ENCODE measurements around the gene HOXA11.

HOXA11 gene

DNA sequence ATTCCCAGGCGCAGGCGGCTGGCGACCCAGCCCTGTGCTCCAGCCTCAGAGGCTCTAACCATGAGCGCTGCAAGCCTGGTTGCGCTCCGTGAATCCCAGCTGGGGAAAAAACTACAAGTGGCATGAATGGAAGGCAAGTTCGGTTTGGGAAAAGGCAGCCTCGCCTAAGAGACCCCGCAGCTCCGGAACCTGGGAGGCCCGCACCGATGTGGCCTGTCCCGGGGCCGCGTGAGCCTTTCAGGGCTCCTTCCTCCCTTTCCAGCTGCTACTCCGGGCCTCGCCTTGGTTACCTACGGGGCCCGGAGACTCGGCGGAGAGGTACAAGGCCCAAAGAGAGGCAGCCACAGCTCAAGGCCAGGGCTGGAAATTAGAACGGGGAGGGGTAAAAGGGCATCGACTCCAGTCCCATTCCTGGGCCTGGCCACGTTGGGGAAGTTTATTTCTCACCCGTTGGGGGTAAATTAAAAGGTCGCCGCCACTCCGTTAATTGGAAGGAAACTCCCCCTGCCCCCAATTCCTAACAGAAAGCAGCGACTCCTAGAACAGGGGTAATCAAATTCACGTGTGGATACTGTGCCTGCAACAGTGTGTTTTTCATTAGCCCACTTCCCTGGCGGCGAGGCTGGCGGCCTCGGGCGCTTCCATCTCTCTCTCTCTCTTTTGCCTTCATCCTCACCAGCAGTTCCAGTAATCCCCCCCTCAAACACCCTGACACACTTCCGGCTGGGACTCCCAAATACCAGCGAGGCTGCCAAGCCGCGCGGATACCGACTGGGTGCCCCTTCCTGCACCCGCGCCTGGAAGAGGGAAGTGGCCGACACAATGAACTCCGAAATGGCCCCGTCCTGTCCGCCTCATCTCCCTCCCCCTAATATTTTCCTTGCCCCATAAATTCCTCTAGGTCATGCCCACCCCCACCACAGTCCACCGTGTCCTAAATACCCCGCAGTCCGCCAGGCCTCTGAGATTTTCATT is 18.2 kb downstream of the HOXA11 start:
- no peak overlapping the region for H3K4me3 ChIP-seq (ENCODE audit: insufficient read depth, low read depth, low read length)
- H3K9me3 ChIP-seq (ENCODE audit: control insufficient read depth, low read length): no peaks in the 10 kb centered on the region
- no peak overlapping the region for H3K27ac ChIP-seq (ENCODE audit: insufficient read depth, low read depth, low read length, poor library complexity, severe bottlenecking)
- H3K27me3 ChIP-seq (ENCODE audit: control insufficient read depth, insufficient read depth, low read length, poor library complexity, severe bottlenecking): peaks cover 100% of the 10 kb centered on the region
- H3K36me3 ChIP-seq (ENCODE audit: control insufficient read depth, insufficient read depth, low read length): no peaks in the 10 kb centered on the region
- no peaks in the 10 kb centered on the region for H3K4me1 ChIP-seq (ENCODE audit: control insufficient read depth, insufficient read depth, low read length)
- WGBS, 2 experiments: 5% methylated on average over 50 of the region's 50 CpGs

DNA sequence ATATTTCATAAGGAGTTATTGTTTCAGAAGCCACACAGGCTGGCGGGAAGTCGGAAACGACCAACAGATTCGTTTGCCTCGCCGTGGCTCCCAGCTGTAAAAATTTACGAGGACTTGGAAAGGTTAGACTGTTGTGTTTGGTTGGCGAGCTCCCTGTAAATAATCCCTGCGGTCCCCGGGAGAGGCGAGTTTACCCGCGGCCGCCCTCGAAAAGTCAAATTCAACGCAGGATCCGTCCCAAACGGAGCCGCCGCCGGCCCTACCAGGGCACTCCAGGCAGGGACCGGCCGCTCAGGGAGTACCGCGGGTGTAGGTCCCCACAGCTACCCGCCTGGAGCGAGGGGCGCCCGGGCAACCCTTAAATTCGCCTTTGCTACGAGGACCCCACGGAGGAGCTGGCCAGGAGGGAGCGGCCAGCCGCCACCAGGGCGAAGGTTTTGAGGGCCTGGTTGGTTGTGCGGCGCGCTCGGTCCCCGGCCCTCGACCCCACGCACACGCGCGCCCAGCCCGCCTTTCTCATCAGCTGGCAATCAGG is 19.0 kb downstream of the HOXA11 start:
- H3K27me3 ChIP-seq (ENCODE audit: control insufficient read depth, insufficient read depth, low read length, poor library complexity, severe bottlenecking): peaks cover 100% of the 10 kb centered on the region
- no peak overlapping the region for H3K27ac ChIP-seq (ENCODE audit: insufficient read depth, low read depth, low read length, poor library complexity, severe bottlenecking)
- H3K4me3 ChIP-seq (ENCODE audit: insufficient read depth, low read depth, low read length): no peak overlapping the region
- H3K4me1 ChIP-seq (ENCODE audit: control insufficient read depth, insufficient read depth, low read length): no peaks in the 10 kb centered on the region
- H3K9me3 ChIP-seq (ENCODE audit: control insufficient read depth, low read length): no peaks in the 10 kb centered on the region
- no peaks in the 10 kb centered on the region for H3K36me3 ChIP-seq (ENCODE audit: control insufficient read depth, insufficient read depth, low read length)
- WGBS, 2 experiments: 9 to 10% methylated on average over 46 of the region's 46 CpGs

DNA sequence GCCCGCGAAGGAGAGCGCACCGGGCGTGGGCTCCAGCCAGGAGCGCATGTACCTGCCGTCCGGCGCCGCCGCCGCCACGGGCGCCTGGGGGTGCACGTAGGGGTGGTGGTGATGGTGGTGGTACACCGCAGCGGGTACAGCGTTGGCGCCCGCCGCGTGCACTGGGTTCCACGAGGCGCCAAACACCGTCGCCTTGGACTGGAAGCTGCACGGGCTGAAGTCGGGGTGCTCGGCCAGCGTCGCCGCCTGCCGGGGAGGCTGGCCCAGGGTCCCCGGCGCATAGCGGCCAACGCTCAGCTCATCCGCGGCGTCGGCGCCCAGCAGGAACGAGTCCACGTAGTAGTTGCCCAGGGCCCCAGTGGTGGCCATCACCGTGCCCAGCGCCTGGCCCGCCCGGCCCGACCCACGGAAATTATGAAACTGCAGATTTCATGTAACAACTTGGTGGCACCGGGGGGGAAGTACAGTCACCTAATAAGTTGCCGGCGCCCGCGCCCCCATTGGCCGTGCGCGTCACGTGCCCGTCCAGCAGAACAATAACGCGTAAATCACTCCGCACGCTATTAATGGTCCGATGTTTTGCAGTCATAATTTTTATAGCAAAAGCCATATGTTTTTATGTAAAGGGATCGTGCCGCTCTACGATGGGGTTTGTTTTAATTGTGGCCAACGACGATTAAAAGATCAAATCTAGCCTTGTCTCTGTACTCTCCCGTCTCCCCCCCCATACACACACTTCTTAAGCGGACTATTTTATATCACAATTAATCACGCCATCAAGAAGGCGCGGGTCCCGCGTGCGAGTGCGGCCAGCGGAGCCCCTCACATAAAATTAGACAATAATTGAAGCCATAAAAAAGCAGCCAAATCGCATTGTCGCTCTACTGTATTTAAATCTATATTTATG is 19.7 kb downstream of the HOXA11 start, which contains the start of gene HOXA9:
Gene HOXA9 (minus strand): TSS at position 449 of the 907 bp plus-strand sequence. CDS start 80 bp downstream, at position 369.
- Histone ChIP-seq H3K4me3 (ENCODE audit: insufficient read depth, low read depth, low read length) (no peak within 1 kb of the TSS), H3K27me3 (ENCODE audit: control insufficient read depth, insufficient read depth, low read length, poor library complexity, severe bottlenecking) (peaks cover 100% of the 10 kb centered on the region), H3K4me1 (ENCODE audit: control insufficient read depth, insufficient read depth, low read length) (no peaks in the 10 kb centered on the region), H3K36me3 (ENCODE audit: control insufficient read depth, insufficient read depth, low read length) (no peaks in the 10 kb centered on the region), H3K9me3 (ENCODE audit: control insufficient read depth, low read length) (no peaks in the 10 kb centered on the region), H3K27ac (ENCODE audit: insufficient read depth, low read depth, low read length, poor library complexity, severe bottlenecking) (no peak within 1 kb of the TSS)
- WGBS, 2 experiments: 13% methylated on average over 82 of the region's 82 CpGs

DNA sequence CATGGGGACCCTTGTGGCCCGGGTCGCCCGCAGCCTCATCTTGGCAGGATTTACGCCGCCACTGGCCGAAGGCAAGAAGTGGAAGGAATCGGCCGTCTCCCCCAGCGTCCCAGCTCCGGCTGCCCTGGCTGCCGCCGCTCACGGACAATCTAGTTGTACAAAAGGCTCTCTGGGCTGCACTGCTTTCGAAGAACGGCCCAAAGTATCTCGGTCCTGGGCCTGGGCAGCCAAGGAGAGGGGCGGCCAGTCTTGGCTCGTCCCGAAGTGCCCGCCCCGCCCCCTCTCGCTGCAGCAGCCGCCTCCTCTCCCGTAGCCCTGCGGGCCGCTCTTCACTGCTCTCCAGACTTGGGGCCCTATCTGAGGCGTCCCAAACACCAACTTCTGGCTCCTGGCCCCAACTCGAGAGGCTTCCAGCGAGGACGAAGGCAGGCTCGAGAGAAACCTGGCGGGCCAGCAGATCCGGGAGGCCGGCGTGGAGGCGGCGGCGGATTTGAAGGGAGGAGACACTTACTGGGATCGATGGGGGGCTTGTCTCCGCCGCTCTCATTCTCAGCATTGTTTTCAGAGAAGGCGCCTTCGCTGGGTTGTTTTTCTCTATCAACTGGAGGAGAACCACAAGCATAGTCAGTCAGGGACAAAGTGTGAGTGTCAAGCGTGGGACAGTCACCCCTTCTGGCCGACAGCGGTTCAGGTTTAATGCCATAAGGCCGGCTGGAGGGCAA is 20.5 kb downstream of the HOXA11 start:
- Histone ChIP-seq H3K4me1 (ENCODE audit: control insufficient read depth, insufficient read depth, low read length) (no peaks in the 10 kb centered on the region), H3K9me3 (ENCODE audit: control insufficient read depth, low read length) (no peaks in the 10 kb centered on the region), H3K4me3 (ENCODE audit: insufficient read depth, low read depth, low read length) (no peak overlapping the region), H3K27me3 (ENCODE audit: control insufficient read depth, insufficient read depth, low read length, poor library complexity, severe bottlenecking) (peaks cover 100% of the 10 kb centered on the region), H3K27ac (ENCODE audit: insufficient read depth, low read depth, low read length, poor library complexity, severe bottlenecking) (no peak overlapping the region), H3K36me3 (ENCODE audit: control insufficient read depth, insufficient read depth, low read length) (no peaks in the 10 kb centered on the region)
- WGBS, 2 experiments: 2% methylated on average over 47 of the region's 47 CpGs

DNA sequence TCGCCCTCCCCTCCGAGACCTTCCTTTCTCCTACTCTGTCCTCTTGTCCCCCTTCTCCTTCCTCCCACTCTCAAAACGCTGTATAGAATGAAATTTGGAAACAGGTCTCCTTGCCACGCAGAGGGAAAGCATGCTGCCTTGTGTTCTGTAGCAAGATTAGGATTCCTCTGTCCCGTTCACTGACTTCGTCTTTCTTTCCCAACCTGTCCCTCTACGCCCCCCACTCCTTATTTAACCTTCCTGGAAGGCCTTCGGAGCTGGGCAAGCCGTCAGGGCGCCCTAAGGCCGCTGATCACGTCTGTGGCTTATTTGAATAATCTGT is 21.0 kb downstream of the HOXA11 start:
- Histone ChIP-seq H3K9me3 (ENCODE audit: control insufficient read depth, low read length) (no peaks in the 10 kb centered on the region), H3K27me3 (ENCODE audit: control insufficient read depth, insufficient read depth, low read length, poor library complexity, severe bottlenecking) (peaks cover 100% of the 10 kb centered on the region), H3K4me3 (ENCODE audit: insufficient read depth, low read depth, low read length) (no peak overlapping the region), H3K36me3 (ENCODE audit: control insufficient read depth, insufficient read depth, low read length) (no peaks in the 10 kb centered on the region), H3K4me1 (ENCODE audit: control insufficient read depth, insufficient read depth, low read length) (no peaks in the 10 kb centered on the region), H3K27ac (ENCODE audit: insufficient read depth, low read depth, low read length, poor library complexity, severe bottlenecking) (no peak overlapping the region)
- WGBS, 2 experiments: 6 to 8% methylated on average over 12 of the region's 12 CpGs

DNA sequence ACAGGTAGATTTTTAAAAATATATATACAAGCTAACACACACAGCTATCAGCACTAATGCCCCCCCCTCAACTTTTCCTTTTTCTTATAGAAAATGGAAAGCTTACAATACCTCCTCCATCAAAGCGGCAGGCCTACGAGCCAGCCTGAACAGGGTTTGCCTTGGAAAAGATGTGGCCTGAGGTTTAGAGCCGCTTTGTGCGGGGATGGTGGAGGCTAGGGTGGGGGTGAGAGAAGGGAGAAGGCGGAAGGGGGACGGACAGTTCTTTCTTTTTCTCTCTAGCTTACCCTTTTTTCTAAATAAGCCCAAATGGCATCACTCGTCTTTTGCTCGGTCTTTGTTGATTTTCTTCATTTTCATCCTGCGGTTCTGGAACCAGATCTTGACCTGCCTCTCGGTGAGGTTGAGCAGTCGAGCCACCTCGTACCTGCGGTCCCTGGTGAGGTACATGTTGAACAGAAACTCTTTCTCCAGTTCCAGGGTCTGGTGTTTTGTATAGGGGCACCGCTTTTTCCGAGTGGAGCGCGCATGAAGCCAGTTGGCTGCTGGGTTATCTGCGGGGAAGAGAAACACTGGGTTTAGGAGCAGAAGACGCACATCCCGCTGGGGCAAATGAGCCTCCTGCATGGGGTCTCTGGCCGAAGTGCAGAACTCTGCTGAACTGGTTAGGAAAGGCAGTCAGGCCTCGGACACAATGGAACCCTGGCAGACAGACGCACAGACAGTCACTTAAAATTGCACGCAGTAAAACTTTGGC is 21.6 kb downstream of the HOXA11 start:
- Histone ChIP-seq H3K4me3 (ENCODE audit: insufficient read depth, low read depth, low read length) (no peak overlapping the region), H3K27me3 (ENCODE audit: control insufficient read depth, insufficient read depth, low read length, poor library complexity, severe bottlenecking) (peaks cover 100% of the 10 kb centered on the region)
- 17 to 19% methylated on average over 22 to 24 of the region's 24 CpGs for WGBS, 2 experiments

DNA sequence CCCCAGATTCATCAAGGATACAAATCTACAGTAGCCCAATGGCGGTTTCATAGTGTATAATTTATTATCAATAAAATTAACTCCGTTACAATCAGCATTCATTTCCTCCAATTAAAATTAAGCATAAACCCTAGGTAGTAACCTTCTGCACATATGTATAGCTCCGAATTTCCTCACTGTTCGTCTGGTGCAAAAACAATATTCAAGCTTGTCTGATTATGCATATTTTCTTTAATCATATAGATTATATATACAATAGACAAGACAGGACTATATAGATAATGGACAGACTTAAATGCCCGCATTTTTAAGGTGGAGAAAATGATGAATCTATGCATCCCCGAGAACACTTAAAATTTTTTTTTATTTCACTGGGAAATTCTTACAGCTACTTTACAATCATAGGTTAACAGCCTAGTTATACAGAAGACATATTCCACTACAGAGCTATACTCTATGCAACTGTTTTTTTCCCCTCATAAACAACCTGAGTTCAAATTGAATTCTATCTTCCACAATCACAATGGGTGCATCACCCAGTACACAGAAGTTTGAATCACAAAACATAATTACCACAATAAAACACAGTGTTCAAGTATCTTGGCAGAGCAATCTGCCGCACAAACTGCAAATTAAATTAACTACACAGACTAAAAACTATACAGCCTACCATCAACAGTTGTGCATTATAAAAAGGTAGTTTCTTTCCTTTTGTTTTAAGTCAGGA is 22.3 kb downstream of the HOXA11 start:
- WGBS, 2 experiments: 79 to 81% methylated on average over 6 to 7 of the region's 7 CpGs
- Histone ChIP-seq H3K9me3 (ENCODE audit: control insufficient read depth, low read length) (no peaks in the 10 kb centered on the region), H3K4me3 (ENCODE audit: insufficient read depth, low read depth, low read length) (no peak overlapping the region), H3K27ac (ENCODE audit: insufficient read depth, low read depth, low read length, poor library complexity, severe bottlenecking) (no peak overlapping the region), H3K4me1 (ENCODE audit: control insufficient read depth, insufficient read depth, low read length) (no peaks in the 10 kb centered on the region), H3K36me3 (ENCODE audit: control insufficient read depth, insufficient read depth, low read length) (no peaks in the 10 kb centered on the region), H3K27me3 (ENCODE audit: control insufficient read depth, insufficient read depth, low read length, poor library complexity, severe bottlenecking) (peaks cover 100% of the 10 kb centered on the region)

More for the DNA sequence above, 21.6 kb downstream of the HOXA11 start:
- Histone ChIP-seq H3K36me3 (ENCODE audit: control insufficient read depth, insufficient read depth, low read length) (no peaks in the 10 kb centered on the region), H3K4me1 (ENCODE audit: control insufficient read depth, insufficient read depth, low read length) (no peaks in the 10 kb centered on the region), H3K9me3 (ENCODE audit: control insufficient read depth, low read length) (no peaks in the 10 kb centered on the region), H3K27ac (ENCODE audit: insufficient read depth, low read depth, low read length, poor library complexity, severe bottlenecking) (no peak overlapping the region)

DNA sequence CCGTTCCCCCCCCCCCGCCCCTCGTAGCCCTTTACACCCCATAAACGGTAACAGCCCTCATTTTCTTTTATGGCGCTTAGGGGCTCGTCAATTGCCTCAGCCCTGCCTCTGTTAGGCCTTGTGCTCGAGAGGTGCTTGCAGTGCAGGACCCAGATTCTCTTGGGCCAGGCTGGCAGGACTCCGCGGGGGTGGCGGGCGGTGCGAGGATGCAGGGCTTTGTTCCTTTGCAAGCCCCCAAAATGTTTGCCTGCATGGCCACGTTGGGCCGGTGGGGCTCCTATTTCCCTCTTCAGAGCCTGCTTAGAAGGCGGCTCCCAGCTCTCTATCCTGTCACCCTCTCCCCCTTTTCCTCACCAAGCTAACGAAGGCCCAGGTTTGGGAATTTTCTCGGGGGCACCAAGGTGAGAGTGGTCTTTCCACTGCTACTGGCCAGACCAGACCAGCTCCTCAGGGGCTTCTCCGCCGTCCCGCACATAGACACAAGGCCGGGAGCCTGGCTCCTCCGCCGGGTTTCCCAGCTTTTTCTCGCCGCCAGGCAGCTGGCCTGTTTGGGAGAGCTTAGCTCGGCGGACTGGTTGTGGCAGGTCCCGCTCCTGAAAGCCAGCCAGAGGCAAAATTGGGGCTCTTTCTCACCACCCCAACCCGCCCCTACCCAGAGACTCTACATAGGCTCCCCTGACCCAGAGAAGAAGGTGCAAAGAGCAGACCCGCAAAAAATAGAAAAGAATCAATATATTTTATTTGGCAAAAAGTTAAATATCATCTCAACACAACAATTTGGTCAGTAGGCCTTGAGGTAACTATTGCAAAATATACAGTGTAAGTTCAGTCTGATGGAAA is 23.1 kb downstream of the HOXA11 start:
- 16 to 19% methylated on average over 27 to 28 of the region's 30 CpGs for WGBS, 2 experiments
- Histone ChIP-seq H3K4me3 (ENCODE audit: insufficient read depth, low read depth, low read length) (no peak overlapping the region), H3K4me1 (ENCODE audit: control insufficient read depth, insufficient read depth, low read length) (no peaks in the 10 kb centered on the region), H3K9me3 (ENCODE audit: control insufficient read depth, low read length) (no peaks in the 10 kb centered on the region), H3K36me3 (ENCODE audit: control insufficient read depth, insufficient read depth, low read length) (no peaks in the 10 kb centered on the region), H3K27ac (ENCODE audit: insufficient read depth, low read depth, low read length, poor library complexity, severe bottlenecking) (no peak overlapping the region), H3K27me3 (ENCODE audit: control insufficient read depth, insufficient read depth, low read length, poor library complexity, severe bottlenecking) (peaks cover 100% of the 10 kb centered on the region)
